Lung (tissue), 12 donors: ENCODE data around the gene APOA1. TPM values are rescaled to one million over a fixed set of nuclear protein-coding genes. Genes with fewer than 3 reads are reported as not detected.

Experiments used
- ATAC-seq: fragments of 200-7000 bp; cut with Tn5 transposase; one replicate; pipeline ENCODE4 v1.9.1; 2020; ENCODE audit warnings: moderate number of reproducible peaks; ENCODE audit not compliant: insufficient read depth, low FRiP score
- DNase-seq, 3 donors: peaks; one replicate each; pipeline ENCODE4 v3.0.0-alpha.2; 2013 to 2017
- H3K27ac ChIP-seq, 2 donors: one replicate each; pipeline ENCODE4 v1.5.1; 2013; ENCODE audit warnings: mild to moderate bottlenecking in 2 of 2, moderate library complexity in 2 of 2, control low read depth in 1 of 2, inconsistent platforms in 1 of 2, low read depth in 1 of 2, low read length in 1 of 2
- H3K27me3 ChIP-seq, 3 donors: one replicate each; pipeline ENCODE4 v1.5.1; 2013; ENCODE audit warnings: low read length in 2 of 3; ENCODE audit not compliant: control insufficient read depth in 3 of 3, insufficient read depth in 3 of 3
- H3K36me3 ChIP-seq, 4 donors: one replicate each; pipeline ENCODE4 v1.5.1; 2013; ENCODE audit warnings: low read length in 4 of 4, mild to moderate bottlenecking in 1 of 4, moderate library complexity in 1 of 4; ENCODE audit not compliant: control insufficient read depth in 4 of 4, insufficient read depth in 4 of 4
- H3K4me1 ChIP-seq, 5 donors: one replicate each; pipeline ENCODE4 v1.5.1; 2013; ENCODE audit warnings: low read length in 5 of 5, mild to moderate bottlenecking in 2 of 5, moderate library complexity in 1 of 5; ENCODE audit not compliant: control insufficient read depth in 5 of 5, insufficient read depth in 5 of 5
- H3K4me3 ChIP-seq: one replicate; pipeline ENCODE4 v1.5.1; 2013; ENCODE audit warnings: mild to moderate bottlenecking, control low read depth, moderate library complexity
- H3K9ac ChIP-seq, 2 donors: one replicate each; pipeline ENCODE4 v1.5.1; 2013; ENCODE audit warnings: low read length in 2 of 2, control low read depth in 1 of 2; ENCODE audit not compliant: insufficient read depth in 1 of 2
- H3K9me3 ChIP-seq, 4 donors: one replicate each; pipeline ENCODE4 v1.5.1; 2013; ENCODE audit warnings: low read length in 3 of 4, mild to moderate bottlenecking in 1 of 4, moderate library complexity in 1 of 4; ENCODE audit not compliant: control insufficient read depth in 4 of 4, insufficient read depth in 3 of 4
- WGBS, 2 donors: extraction: QIAGEN DNeasy Blood & Tissue Kit; methylation state at CpG; one replicate each; pipeline ENCODE4 v1.1.7; 2013; 5-methylcytosine and 5-hydroxymethylcytosine counted together
- polyA plus RNA-seq, 2 donors: library from polyadenylated mRNA; stranded (reverse); fragments of 200-250 nt; gene quantifications; one replicate each; pipeline ENCODE4 v1.2.1, GENCODE V29; 2013
- total RNA-seq, 2 donors: library from RNA; depleted of rRNA in 1 of 2; stranded (reverse); fragments of >200 nt in 1 of 2; gene quantifications; one replicate each; pipeline ENCODE4 v1.2.1, GENCODE V29; 2014 to 2021
- TF ChIP-seq, protein P1 (sequence below): IDR thresholded peaks from 2 replicates; pipeline ENCODE4 v1.5.1; 2012; ENCODE audit warnings: mild to moderate bottlenecking; ENCODE audit errors: control extremely low read depth, extremely low read depth
- donor health status: control.
- donor health status: control.
- donor health status: Bipolar disorder and iron deficiency.
- donor health status: healthy.
- donor health status: DM: yes; HTN: yes; CAD: no.

The APOA1 gene
- total and polyA plus RNA-seq, 4 donors: 1.2 to 18.2 (median 3.1) TPM

GRCh38 chr11:116840746-116841296 lies 3.4 kb upstream of the APOA1 start:
- Histone ChIP-seq H3K27ac (no peak overlapping the region), H3K4me1 (peaks cover 0 to 42% (median 4%) of the 10 kb centered on the region in 5 donors), H3K4me3 (no peak overlapping the region), H3K9me3 (no peaks in the 10 kb centered on the region), H3K36me3 (peaks cover 6 to 14% (median 10%) of the 10 kb centered on the region in 4 donors), H3K27me3 (no peaks in the 10 kb centered on the region), H3K9ac (no peak overlapping the region)
- ATAC-seq: no peak
- TF ChIP-seq, protein P1, sequence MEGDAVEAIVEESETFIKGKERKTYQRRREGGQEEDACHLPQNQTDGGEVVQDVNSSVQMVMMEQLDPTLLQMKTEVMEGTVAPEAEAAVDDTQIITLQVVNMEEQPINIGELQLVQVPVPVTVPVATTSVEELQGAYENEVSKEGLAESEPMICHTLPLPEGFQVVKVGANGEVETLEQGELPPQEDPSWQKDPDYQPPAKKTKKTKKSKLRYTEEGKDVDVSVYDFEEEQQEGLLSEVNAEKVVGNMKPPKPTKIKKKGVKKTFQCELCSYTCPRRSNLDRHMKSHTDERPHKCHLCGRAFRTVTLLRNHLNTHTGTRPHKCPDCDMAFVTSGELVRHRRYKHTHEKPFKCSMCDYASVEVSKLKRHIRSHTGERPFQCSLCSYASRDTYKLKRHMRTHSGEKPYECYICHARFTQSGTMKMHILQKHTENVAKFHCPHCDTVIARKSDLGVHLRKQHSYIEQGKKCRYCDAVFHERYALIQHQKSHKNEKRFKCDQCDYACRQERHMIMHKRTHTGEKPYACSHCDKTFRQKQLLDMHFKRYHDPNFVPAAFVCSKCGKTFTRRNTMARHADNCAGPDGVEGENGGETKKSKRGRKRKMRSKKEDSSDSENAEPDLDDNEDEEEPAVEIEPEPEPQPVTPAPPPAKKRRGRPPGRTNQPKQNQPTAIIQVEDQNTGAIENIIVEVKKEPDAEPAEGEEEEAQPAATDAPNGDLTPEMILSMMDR: no peak
- no peak for DNase-seq
- whole genome bisulfite sequencing, 2 donors: 78 to 81% methylated on average over 9 of the region's 9 CpGs

DNA sequence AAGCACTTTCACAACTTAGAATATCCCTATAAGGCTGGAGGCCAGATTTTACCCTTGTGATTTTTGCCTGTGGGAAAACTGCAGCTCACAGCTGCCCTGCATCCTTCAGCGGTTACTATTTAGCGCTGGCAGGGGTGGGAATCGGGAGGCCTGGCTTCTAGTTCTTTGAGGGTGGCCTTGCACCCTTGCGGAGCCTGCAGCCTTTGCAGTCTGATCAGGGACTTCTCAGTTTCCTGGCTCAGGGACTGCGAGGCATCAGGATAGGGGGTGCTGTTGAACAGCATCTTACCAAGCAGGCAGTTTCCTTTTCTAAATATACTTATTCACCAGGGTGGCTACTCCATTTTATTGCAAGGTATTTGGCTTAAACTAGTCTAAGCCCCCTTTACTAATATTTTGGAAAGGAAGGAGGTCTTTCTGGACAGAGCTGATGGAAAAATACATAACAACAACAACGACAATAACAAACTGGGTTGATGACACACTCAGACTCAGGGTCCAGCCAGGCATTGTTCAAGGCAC lies 2.9 kb upstream of the APOA1 start:
- H3K9me3 ChIP-seq: no peaks in the 10 kb centered on the region
- no peak overlapping the region for H3K27ac ChIP-seq
- 61 to 65% methylated on average over 6 of the region's 6 CpGs for WGBS, 2 donors
- ATAC-seq: no peak
- no peak overlapping the region for H3K4me3 ChIP-seq
- peaks cover 0 to 45% (median 6%) of the 10 kb centered on the region in 5 donors for H3K4me1 ChIP-seq
- no peak overlapping the region for H3K9ac ChIP-seq
- TF ChIP-seq, protein P1: no peak
- no peaks in the 10 kb centered on the region for H3K27me3 ChIP-seq
- DNase-seq: peak; percentile 68 to 86 (median 79)
- peaks cover 4 to 11% (median 9%) of the 10 kb centered on the region in 4 donors for H3K36me3 ChIP-seq

DNA sequence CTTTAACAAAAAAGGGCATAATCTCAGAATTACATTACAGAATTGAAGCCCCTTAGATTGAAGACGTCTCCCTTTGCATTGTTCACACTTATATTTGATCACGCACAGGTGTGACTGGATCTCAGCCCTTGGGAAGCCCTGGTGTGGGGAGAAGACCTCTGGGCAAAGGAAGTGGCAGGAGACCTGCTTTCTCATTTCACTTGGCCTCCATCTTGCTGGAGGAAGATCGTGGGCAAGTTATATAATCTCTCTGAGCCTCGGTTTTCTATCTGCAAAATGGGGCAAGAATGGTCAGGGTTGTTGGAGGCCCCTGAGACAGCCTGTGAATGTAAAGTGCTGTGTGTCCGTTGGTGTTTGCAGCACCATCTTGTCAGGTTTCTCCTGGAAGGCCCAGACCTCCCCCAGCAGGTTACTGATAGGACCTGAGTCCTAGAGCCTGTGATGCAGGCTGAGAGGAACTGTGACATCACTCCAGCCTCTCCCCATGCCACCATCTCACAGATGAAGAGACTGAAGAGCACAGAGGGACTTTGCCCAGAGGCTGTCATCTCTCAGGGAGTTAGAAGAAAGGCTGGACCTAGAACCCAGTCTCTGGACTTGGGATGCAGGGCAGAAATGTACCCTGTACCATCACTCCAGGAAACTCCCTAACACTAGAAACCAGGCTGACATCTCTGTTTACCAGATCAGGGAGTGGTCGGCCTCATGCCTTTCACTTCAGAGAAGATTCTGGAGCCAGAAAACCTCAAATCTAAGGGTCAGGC lies 1.1 kb upstream of the APOA1 start:
- H3K27me3 ChIP-seq: no peaks in the 10 kb centered on the region
- H3K36me3 ChIP-seq: peaks cover 0 to 5% (median 2%) of the 10 kb centered on the region in 4 donors
- TF ChIP-seq, protein P1: no peak
- no peaks in the 10 kb centered on the region for H3K9me3 ChIP-seq
- DNase-seq (no peak), ATAC-seq (no peak)
- H3K27ac ChIP-seq: no peak overlapping the region
- peaks cover 0 to 51% (median 13%) of the 10 kb centered on the region in 5 donors for H3K4me1 ChIP-seq
- H3K4me3 ChIP-seq: no peak overlapping the region
- WGBS, 2 donors: 90 to 94% methylated on average over 6 of the region's 6 CpGs
- H3K9ac ChIP-seq: no peak overlapping the region
